ENCODE results near the gene SLC15A3. TPM values are rescaled to one million over a fixed set of nuclear protein-coding genes. Genes with fewer than 3 reads are reported as not detected.
A peak's percentile ranks its signal among the peaks of the same experiment; 100 is the strongest.

SLC15A3 gene
- total RNA-seq, 1 donor from 2014 or later = 0.62 TPM

DNA sequence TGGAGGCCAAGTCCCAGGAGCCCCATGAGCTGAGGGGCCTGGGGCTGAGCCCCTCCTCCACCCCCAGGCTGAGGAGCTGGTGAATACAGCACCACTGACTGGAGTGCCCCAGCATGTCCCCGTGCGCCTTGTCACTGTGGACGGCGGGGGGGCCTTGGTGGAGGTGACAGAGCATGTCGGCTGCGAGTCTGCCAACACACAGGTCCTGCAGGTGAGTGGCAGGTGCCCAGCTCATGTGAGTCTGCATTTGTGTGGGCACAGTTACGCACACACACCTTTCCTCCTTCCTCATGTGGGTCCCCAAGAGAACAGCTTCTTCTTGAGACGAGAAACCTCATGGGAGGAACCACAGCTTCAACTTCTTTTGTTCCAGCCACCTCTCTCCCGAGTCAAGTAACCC is 20.1 kb downstream of the SLC15A3 start:
- Mint-ChIP-seq H3K4me1 (ENCODE audit: low read depth) (no peaks in the 10 kb centered on the region), H3K27ac (ENCODE audit: unreplicated experiment) (no peak overlapping the region), H3K4me3 (ENCODE audit: unreplicated experiment) (no peak overlapping the region), H3K36me3 (ENCODE audit: low read depth) (peaks cover 10% of the 10 kb centered on the region), H3K9me3 (ENCODE audit: low read depth) (no peaks in the 10 kb centered on the region), H3K27me3 (ENCODE audit: low read depth) (no peaks in the 10 kb centered on the region)
- TF ChIP-seq, protein P1, sequence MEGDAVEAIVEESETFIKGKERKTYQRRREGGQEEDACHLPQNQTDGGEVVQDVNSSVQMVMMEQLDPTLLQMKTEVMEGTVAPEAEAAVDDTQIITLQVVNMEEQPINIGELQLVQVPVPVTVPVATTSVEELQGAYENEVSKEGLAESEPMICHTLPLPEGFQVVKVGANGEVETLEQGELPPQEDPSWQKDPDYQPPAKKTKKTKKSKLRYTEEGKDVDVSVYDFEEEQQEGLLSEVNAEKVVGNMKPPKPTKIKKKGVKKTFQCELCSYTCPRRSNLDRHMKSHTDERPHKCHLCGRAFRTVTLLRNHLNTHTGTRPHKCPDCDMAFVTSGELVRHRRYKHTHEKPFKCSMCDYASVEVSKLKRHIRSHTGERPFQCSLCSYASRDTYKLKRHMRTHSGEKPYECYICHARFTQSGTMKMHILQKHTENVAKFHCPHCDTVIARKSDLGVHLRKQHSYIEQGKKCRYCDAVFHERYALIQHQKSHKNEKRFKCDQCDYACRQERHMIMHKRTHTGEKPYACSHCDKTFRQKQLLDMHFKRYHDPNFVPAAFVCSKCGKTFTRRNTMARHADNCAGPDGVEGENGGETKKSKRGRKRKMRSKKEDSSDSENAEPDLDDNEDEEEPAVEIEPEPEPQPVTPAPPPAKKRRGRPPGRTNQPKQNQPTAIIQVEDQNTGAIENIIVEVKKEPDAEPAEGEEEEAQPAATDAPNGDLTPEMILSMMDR (IDR thresholded peaks at IDR 0.05) = no peak
- no peak for DNase-seq (ENCODE audit: low spot score)

DNA sequence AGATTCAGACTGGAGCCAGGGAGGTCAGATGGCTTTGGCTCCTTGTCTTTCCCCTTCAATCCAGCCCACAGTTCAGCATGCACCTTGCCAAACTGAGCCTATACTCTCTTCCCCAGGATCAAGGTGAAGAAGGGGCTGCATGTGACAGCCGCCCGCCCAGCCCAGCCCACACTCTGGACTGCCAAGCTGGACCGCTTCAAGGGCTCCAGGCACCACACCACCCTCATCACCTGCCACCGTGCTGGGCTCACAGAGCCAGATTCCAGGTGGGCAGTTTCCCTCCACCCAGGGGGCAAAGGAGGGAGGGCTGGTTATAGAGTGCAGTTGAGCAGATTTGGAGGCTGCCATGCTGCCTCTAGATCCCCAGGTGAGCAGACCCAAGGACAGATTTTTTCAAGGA is 21.6 kb downstream of the SLC15A3 start:
- Mint-ChIP-seq H3K36me3 (ENCODE audit: low read depth) (peaks cover 10% of the 10 kb centered on the region), H3K9me3 (ENCODE audit: low read depth) (no peaks in the 10 kb centered on the region), H3K27me3 (ENCODE audit: low read depth) (no peaks in the 10 kb centered on the region), H3K4me3 (ENCODE audit: unreplicated experiment) (no peak overlapping the region), H3K27ac (ENCODE audit: unreplicated experiment) (no peak overlapping the region), H3K4me1 (ENCODE audit: low read depth) (peaks cover 5% of the 10 kb centered on the region)
- TF ChIP-seq, protein P1 (IDR thresholded peaks at IDR 0.05) = no peak
- DNase-seq (ENCODE audit: low spot score) = no peak

DNA sequence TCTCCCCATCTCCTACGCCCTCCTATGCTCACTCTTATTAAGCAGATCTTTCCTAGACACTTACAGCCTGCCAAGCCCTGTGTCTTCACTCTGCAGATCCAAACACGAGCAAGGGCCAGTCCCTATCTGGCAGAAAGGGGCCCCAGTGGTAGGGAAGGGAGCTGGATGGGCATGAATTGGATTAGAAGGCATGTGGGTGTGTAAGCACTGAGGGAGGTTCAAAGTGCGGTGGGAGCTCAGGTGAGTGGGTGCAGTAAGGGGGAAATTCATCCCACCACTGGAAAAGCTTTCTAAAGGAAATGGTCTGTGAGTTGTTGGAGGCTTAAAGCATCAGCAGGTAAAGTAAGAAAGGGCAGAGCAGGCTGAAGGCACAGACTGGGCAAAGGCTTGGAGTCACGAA is 22.2 kb downstream of the SLC15A3 start:
- H3K36me3 Mint-ChIP-seq (ENCODE audit: low read depth) = peaks cover 10% of the 10 kb centered on the region
- no peak for DNase-seq (ENCODE audit: low spot score)
- no peaks in the 10 kb centered on the region for H3K9me3 Mint-ChIP-seq (ENCODE audit: low read depth)
- no peak overlapping the region for H3K4me3 Mint-ChIP-seq (ENCODE audit: unreplicated experiment)
- H3K4me1 Mint-ChIP-seq (ENCODE audit: low read depth) = peaks cover 9% of the 10 kb centered on the region
- H3K27ac Mint-ChIP-seq (ENCODE audit: unreplicated experiment) = no peak overlapping the region
- H3K27me3 Mint-ChIP-seq (ENCODE audit: low read depth) = no peaks in the 10 kb centered on the region
- TF ChIP-seq, protein P1 (IDR thresholded peaks at IDR 0.05) = no peak

DNA sequence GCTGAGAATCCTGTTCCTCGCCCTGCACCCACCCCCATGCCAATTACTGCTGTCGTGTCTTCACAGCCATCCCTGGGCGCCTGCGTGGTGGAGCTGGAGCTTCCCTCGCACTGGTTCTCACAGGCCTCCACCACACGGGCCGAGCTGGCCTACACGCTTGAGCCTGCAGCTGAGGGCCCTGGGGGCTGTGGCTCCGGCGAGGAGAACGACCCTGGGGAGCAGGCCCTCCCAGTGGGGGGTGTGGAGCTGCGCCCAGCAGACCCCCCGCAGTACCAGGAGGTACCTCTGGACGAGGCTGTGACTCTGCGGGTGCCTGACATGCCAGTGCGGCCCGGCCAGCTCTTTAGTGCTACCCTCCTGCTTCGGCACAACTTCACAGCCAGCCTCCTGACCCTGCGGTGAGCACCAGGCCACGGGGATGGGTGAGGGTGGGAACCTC is 23.4 kb downstream of the SLC15A3 start:
- Mint-ChIP-seq H3K4me3 (ENCODE audit: unreplicated experiment) (no peak overlapping the region), H3K27me3 (ENCODE audit: low read depth) (no peaks in the 10 kb centered on the region), H3K4me1 (ENCODE audit: low read depth) (peaks cover 12% of the 10 kb centered on the region), H3K27ac (ENCODE audit: unreplicated experiment) (no peak overlapping the region), H3K9me3 (ENCODE audit: low read depth) (no peaks in the 10 kb centered on the region), H3K36me3 (ENCODE audit: low read depth) (peaks cover 6% of the 10 kb centered on the region)
- TF ChIP-seq, protein P1 (IDR thresholded peaks at IDR 0.05) = no peak
- DNase-seq (ENCODE audit: low spot score) = peak; percentile 87

DNA sequence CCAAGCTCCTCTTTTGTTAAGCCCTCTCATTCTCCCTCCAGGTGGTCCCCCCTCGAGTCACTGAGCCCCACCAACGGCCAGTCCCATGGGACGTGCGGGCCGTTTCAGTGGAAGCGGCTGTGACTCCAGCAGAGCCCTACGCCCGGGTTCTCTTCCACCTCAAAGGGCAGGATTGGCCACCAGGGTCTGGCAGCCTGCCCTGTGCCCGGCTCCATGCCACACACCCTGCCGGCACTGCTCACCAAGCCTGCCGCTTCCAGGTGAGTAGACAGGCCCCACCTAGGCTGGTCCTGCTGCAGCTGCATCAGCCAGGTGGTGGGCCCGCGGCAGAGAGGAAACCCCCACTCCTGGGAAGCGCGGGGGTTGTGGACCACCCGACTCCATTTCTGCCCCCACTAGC is 24.4 kb downstream of the SLC15A3 start:
- TF ChIP-seq, protein P1 (IDR thresholded peaks at IDR 0.05) = no peak
- no peak overlapping the region for H3K27ac Mint-ChIP-seq (ENCODE audit: unreplicated experiment)
- H3K4me1 Mint-ChIP-seq (ENCODE audit: low read depth) = peaks cover 12% of the 10 kb centered on the region
- no peaks in the 10 kb centered on the region for H3K9me3 Mint-ChIP-seq (ENCODE audit: low read depth)
- no peak overlapping the region for H3K4me3 Mint-ChIP-seq (ENCODE audit: unreplicated experiment)
- DNase-seq (ENCODE audit: low spot score) = peak; percentile 77
- H3K36me3 Mint-ChIP-seq (ENCODE audit: low read depth) = peaks cover 6% of the 10 kb centered on the region
- H3K27me3 Mint-ChIP-seq (ENCODE audit: low read depth) = no peaks in the 10 kb centered on the region
